HG02884 (cell line): Measurements from ENCODE around the gene PIP5K1B.

Source experiments
- ATAC-seq: cut with Tn5 transposase; IDR thresholded peaks from one replicate; pipeline ENCODE4 v1.9.1; 2021; ENCODE audit warnings: mild to moderate bottlenecking, moderate library complexity; ENCODE audit not compliant: unreplicated experiment

PIP5K1B gene

GRCh38 chr9:68947842-68948569 lies 243.0 kb downstream of the PIP5K1B start:
- ATAC-seq = no peak

- no peak for ATAC-seq
Observed at GRCh38 chr9:68949271-68950000, 244.4 kb downstream of the PIP5K1B start.

- ATAC-seq = no peak
Observed at GRCh38 chr9:68950188-68950587, 245.1 kb downstream of the PIP5K1B start.

- no peak for ATAC-seq
Observed at GRCh38 chr9:68950689-68951088, 245.6 kb downstream of the PIP5K1B start.

GRCh38 chr9:68951879-68952659 lies 247.0 kb downstream of the PIP5K1B start:
- ATAC-seq = peak; percentile 58

- no peak for ATAC-seq
Observed at GRCh38 chr9:68953771-68954170, 248.7 kb downstream of the PIP5K1B start.

- no peak for ATAC-seq
Observed at GRCh38 chr9:68955330-68955729, 250.3 kb downstream of the PIP5K1B start.

- ATAC-seq = no peak
Observed at GRCh38 chr9:68957479-68957878, 252.4 kb downstream of the PIP5K1B start.

- no peak for ATAC-seq
Observed at GRCh38 chr9:68961587-68961986, 256.5 kb downstream of the PIP5K1B start.

GRCh38 chr9:68963416-68963815 lies 258.4 kb downstream of the PIP5K1B start:
- ATAC-seq = no peak

- no peak for ATAC-seq
Observed at GRCh38 chr9:68964102-68964541, 259.1 kb downstream of the PIP5K1B start.

GRCh38 chr9:68964765-68965164 lies 259.7 kb downstream of the PIP5K1B start:
- no peak for ATAC-seq

GRCh38 chr9:68966496-68966944 lies 261.5 kb downstream of the PIP5K1B start:
- ATAC-seq = no peak

GRCh38 chr9:68967800-68968199 lies 262.8 kb downstream of the PIP5K1B start:
- no peak for ATAC-seq

- ATAC-seq = no peak
Observed at GRCh38 chr9:68969538-68969937, 264.5 kb downstream of the PIP5K1B start.

GRCh38 chr9:68970151-68970550 lies 265.1 kb downstream of the PIP5K1B start:
- no peak for ATAC-seq

GRCh38 chr9:68973619-68974018 lies 268.6 kb downstream of the PIP5K1B start:
- no peak for ATAC-seq

GRCh38 chr9:68974431-68974830 lies 269.4 kb downstream of the PIP5K1B start:
- peak; percentile 97 for ATAC-seq

GRCh38 chr9:68974901-68975300 lies 269.9 kb downstream of the PIP5K1B start:
- ATAC-seq = no peak

GRCh38 chr9:68975365-68976043 lies 270.5 kb downstream of the PIP5K1B start:
- no peak for ATAC-seq

- ATAC-seq = no peak
Observed at GRCh38 chr9:68978066-68978465, 273.0 kb downstream of the PIP5K1B start.
